ENCODE results near the gene CSRNP3.

Gene CSRNP3

GRCh38 chr2:165524720-165525119, 55.2 kb downstream of the CSRNP3 start:
- TF ChIP-seq, protein P1, sequence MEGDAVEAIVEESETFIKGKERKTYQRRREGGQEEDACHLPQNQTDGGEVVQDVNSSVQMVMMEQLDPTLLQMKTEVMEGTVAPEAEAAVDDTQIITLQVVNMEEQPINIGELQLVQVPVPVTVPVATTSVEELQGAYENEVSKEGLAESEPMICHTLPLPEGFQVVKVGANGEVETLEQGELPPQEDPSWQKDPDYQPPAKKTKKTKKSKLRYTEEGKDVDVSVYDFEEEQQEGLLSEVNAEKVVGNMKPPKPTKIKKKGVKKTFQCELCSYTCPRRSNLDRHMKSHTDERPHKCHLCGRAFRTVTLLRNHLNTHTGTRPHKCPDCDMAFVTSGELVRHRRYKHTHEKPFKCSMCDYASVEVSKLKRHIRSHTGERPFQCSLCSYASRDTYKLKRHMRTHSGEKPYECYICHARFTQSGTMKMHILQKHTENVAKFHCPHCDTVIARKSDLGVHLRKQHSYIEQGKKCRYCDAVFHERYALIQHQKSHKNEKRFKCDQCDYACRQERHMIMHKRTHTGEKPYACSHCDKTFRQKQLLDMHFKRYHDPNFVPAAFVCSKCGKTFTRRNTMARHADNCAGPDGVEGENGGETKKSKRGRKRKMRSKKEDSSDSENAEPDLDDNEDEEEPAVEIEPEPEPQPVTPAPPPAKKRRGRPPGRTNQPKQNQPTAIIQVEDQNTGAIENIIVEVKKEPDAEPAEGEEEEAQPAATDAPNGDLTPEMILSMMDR (IDR thresholded peaks at IDR 0.05; ENCODE audit: low read depth, low read length, missing control alignments), result no peak
- in situ Hi-C loops (cut with HindIII; ENCODE audit: low sequenced_read_pairs), result no loop called here
- no peak overlapping the region for H3K4me3 ChIP-seq (ENCODE audit: low read depth, low read length)
- DNase-seq (ENCODE audit: low read depth), result no peak

GRCh38 chr2:165528691-165529090, 59.2 kb downstream of the CSRNP3 start:
- TF ChIP-seq, protein P1 (IDR thresholded peaks at IDR 0.05; ENCODE audit: low read depth, low read length, missing control alignments), result no peak
- no peak overlapping the region for H3K4me3 ChIP-seq (ENCODE audit: low read depth, low read length)
- DNase-seq (ENCODE audit: low read depth), result no peak
- in situ Hi-C loops (cut with HindIII; ENCODE audit: low sequenced_read_pairs), result no loop called here

- peak; percentile 2 for DNase-seq (ENCODE audit: low read depth)
- in situ Hi-C loops (cut with HindIII; ENCODE audit: low sequenced_read_pairs), result no loop called here
- TF ChIP-seq, protein P1 (IDR thresholded peaks at IDR 0.05; ENCODE audit: low read depth, low read length, missing control alignments), result no peak
- no peak overlapping the region for H3K4me3 ChIP-seq (ENCODE audit: low read depth, low read length)
Measured at GRCh38 chr2:165529130-165529529, 59.6 kb downstream of the CSRNP3 start.

- no peak overlapping the region for H3K4me3 ChIP-seq (ENCODE audit: low read depth, low read length)
- in situ Hi-C loops (cut with HindIII; ENCODE audit: low sequenced_read_pairs), result no loop called here
- TF ChIP-seq, protein P1 (IDR thresholded peaks at IDR 0.05; ENCODE audit: low read depth, low read length, missing control alignments), result no peak
- DNase-seq (ENCODE audit: low read depth), result peak; percentile 8
Measured at GRCh38 chr2:165533331-165533730, 63.8 kb downstream of the CSRNP3 start.

DNA sequence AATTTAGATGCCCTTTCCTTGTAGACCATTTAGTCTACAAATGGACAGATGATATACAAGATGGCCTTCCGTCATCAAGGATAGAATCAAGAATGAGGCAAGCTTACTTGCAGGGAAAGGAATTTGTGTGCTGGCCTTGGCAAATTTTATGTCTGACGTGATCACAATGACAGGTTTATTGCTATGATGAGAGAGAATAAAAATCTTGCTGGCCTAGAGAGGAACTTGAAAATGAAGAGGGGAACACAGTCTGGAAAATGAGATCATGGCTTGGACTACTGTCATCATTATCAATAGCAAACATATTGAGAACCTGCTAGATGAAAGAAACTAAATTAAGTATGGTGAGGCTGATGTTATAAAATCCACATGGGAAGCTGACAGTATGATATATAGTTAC, 66.0 kb downstream of the CSRNP3 start:
- no peak overlapping the region for H3K4me3 ChIP-seq (ENCODE audit: low read depth, low read length)
- TF ChIP-seq, protein P1 (IDR thresholded peaks at IDR 0.05; ENCODE audit: low read depth, low read length, missing control alignments), result no peak
- no peak for DNase-seq (ENCODE audit: low read depth)
- in situ Hi-C loops (cut with HindIII; ENCODE audit: low sequenced_read_pairs), result no loop called here

DNA sequence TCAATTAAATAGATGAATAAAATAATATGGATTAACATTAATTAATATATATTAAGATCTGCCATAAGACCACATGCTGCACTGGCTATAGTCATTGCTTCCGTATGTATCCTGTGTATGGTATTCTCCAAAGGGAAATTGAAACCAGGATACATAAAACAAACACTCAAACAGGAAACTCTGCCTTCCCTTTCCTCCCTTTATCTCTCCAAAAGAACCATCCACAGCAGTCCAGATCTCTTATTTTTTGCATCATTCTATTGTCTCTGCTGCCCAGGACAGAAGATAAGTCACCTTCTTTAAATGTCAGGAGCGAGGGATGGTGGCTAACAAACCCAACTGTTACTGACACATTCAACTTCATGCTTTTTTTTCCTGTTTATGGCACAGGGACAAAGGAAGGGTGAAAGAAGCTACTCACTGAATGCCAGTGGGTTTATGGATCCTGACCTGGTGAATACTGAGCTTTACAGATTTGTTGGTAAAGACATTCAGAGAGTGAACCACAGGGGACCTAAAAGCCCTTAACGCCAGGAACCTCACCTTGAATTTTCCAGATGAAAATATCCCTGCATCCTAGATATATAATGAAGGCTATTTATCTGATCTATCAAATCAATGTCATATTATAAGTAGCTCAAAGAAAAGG, 67.5 kb downstream of the CSRNP3 start:
- TF ChIP-seq, protein P1 (IDR thresholded peaks at IDR 0.05; ENCODE audit: low read depth, low read length, missing control alignments), result no peak
- H3K4me3 ChIP-seq (ENCODE audit: low read depth, low read length), result no peak overlapping the region
- no peak for DNase-seq (ENCODE audit: low read depth)
- in situ Hi-C loops (cut with HindIII; ENCODE audit: low sequenced_read_pairs), result no loop called here

Data from astrocyte of the cerebellum (primary cell).